Stimulated activated CD8-positive, alpha-beta memory T cell treated with anti-CD3 and anti-CD28 coated beads, Interleukin-2, amount 100 ng/mL, for 1 hour (primary cell): ENCODE data around the gene ZNF678.

Experiments used
- DNase-seq, 2 donors: peaks; one replicate each; pipeline ENCODE4 v3.0.0-alpha.2; 2020; ENCODE audit warnings: low read depth in 2 of 2

Gene ZNF678

GRCh38 chr1:227563324-227564201, at the start of gene ZNF678:
Gene ZNF678 (plus strand): TSS chr1:227563556. CDS start chr1:227650992, 87,436 bp downstream.
- DNase-seq: peak; percentile 65 to 79

GRCh38 chr1:227518876-227519275, 44.5 kb upstream of the ZNF678 start:
- DNase-seq: no peak

GRCh38 chr1:227521782-227522181, 41.6 kb upstream of the ZNF678 start:
- no peak for DNase-seq

- DNase-seq: no peak
Observed at GRCh38 chr1:227526524-227526923, 36.8 kb upstream of the ZNF678 start.

DNA sequence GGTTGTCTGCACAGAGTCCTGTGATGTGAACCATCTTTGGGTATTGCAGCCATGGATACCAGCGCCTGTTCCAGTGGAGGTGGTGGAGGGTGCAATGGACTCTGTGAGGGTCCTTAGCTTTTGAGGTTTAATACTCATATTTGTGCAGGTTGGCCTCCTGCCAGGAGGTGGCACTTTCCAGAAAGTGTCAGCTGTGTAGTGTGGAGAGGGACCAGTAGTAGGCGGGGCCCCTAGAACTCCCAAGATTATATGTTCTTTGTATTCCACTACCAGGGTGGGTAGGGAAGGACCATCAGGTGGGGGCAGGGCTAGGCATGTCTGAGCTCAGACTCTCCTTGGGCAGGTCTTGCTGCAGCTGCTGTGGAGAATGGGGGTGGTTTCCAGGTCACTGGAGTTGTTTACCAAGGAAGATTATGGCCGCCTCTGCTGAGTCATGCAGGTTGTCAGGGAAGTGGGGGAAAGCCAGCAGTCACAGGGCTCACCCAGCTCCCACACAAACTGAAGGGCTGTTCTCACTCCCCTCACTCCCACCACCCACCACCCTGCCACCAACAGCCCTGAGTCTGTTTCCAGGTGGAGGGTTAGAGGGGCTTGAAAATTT, 31.2 kb upstream of the ZNF678 start:
- no peak for DNase-seq

- no peak for DNase-seq
Observed at GRCh38 chr1:227540170-227541098, 22.9 kb upstream of the ZNF678 start.

DNA sequence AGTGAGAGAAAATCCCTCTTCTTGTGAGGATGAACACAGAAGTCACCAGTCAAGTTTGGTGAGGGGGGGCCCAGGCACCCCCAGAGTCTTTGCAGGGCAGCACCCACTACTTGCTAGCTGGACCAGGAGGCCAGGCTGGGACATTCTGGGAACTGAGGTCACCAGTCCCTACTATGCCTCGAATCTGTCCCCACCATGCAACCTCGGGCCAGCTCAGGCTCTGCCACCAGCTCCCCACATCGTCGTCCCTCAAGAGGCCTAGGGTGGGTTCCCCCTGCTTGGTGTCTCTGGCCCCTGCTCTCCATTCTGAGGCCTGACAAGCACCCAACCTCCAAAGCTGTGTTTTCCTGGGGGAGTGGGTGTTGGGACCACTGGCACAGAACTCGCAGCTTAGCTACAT, 22.2 kb upstream of the ZNF678 start:
- no peak for DNase-seq

DNA sequence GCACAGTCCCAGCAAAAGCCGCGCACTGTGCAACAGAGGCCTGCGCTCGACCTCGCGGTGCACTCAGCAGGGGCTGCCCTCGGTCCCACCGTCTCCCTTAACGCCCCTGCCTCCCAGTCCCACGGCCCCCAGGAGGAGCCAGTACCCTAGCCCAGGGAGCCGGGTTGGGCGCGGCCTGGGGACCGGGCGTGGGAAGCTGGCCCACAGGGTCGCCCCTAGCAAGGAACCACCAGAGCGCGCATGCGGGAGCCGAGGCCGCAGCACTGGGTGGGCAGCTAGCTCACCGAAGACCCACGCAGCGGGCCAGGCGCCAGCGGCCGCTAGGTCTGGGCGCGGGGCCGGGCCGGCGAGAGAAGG, 21.6 kb upstream of the ZNF678 start:
- no peak for DNase-seq

DNA sequence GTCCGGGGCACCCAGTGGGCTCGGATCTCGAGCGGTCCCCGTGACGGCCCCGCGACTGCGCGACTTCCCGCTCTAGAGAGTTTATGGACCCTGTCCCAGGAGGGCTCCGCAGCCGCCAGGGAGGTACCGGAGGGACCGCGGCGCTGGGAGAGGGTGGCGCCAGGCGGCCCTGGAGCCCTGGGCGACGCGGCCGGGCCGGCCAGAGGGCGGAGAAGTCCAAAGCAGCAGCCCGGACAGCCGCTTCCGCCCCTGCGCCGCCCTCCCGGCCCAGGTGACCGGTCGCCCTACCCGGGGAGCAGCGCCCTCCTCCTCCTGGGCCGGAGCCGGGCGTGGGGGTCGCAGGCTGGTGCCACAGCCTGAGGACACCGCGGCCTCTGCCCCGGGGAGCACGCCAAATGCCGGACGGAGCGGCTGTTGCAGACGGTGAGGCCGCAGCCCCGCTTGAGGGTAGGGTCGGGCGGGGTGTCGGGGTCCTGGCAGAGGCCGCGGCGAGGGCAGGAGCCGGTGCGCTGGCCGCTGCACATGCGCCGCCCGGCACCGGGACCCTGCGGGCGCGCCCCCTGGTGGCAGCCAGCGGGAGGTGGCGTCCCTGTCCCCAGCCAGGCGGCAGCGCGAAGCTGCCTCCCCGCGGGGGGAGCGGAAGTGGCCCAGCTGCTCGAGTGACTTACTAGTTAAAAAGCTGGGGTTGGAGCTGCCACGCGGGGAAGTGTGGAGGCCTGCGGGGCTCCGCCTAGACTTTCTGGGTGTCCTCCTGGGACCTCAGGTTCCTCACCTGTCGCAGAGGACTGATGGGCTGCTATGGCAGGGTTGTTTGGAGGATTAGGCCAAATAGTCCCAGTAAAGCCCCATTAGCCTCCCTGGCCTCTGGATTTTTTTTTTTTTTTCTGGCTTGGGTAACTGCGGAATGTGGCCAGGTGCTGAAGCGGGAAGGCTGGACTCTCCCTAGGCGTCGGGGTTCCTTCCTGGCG, 20.9 kb upstream of the ZNF678 start:
- peak; percentile 77 to 78 for DNase-seq

- no peak for DNase-seq
Observed at GRCh38 chr1:227543283-227544066, 19.9 kb upstream of the ZNF678 start.

- no peak for DNase-seq
Observed at GRCh38 chr1:227544067-227545050, 19.0 kb upstream of the ZNF678 start.

- no peak for DNase-seq
Observed at GRCh38 chr1:227545361-227545760, 18.0 kb upstream of the ZNF678 start.

DNA sequence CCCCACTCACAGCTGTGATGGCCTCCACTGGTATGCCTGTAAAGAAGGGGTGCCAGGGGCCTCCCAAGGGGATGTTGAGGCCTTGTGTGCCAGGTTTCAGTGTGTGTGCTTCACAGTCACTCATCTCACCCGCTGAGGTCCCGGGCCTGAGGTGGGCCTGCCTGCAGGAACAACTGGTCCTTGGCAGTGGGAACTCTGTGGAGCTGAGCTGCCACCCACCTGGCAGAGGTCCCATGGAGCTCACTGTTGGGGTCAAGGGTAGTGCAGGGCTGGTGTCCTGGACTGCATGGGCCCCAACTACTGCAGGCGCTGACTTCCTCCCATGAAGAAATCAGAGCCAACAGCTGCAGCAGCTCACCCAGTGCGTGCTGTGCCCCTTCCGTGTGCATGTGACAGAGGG, 17.3 kb upstream of the ZNF678 start:
- no peak for DNase-seq

DNA sequence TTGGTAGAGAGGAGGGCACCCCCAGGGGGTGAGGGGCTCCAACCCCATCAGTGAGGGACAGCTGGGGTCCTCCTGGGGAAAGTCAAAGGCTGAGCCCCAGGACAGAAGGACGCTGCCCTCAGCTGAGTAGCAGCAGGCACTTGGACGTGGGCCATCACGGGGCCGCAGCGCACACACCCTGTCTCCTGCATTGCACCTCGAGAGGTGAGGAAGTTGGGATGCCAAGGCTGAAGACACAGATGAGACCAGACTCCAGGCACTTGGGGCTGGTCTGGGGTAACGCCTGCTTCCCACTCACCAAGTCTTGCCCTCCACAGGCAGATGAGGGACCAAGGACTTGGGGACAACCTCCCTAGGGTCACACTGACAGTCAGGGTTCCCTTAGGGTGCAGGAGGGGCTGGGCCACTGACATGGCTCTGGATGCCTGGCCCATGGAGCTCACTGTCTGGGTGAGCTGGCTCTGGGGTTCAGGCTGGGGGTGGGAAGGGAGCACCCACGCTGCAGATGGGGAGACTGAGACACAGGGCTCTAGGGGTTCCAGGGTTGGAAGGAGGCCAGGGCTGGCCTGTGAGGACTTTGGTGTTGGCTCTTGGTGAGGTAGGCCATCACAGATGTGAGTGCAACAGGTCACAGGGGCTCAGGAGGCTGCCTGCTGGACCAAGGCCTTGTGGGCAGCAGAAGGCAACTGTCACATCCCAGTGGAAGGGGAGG, 16.6 kb upstream of the ZNF678 start:
- DNase-seq: no peak

- no peak for DNase-seq
Observed at GRCh38 chr1:227547310-227548118, 15.8 kb upstream of the ZNF678 start.

- DNase-seq: no peak
Observed at GRCh38 chr1:227548119-227548397, 15.3 kb upstream of the ZNF678 start.

GRCh38 chr1:227548448-227548847, 14.9 kb upstream of the ZNF678 start:
- DNase-seq: no peak

- no peak for DNase-seq
Observed at GRCh38 chr1:227549892-227550291, 13.5 kb upstream of the ZNF678 start.
